K562 (cell line): Measurements from ENCODE around the gene TESMIN. TPM values are rescaled to one million over a fixed set of nuclear protein-coding genes. Genes with fewer than 3 reads are reported as not detected.

Source experiments
- ATF3 ChIP-seq, 2 experiments: fragments of 450-650 bp in 1 of 2; sonication (generic) in 1 of 2; formaldehyde crosslinking in 1 of 2; IDR thresholded peaks in 1 of 2; conservative IDR thresholded peaks in 1 of 2; 2 replicates each; pipeline versions ENCODE4 v1.6.1 to v1.8.1; 2016 to 2023; ENCODE audit warnings: mild to moderate bottlenecking in 2 of 2, moderate library complexity in 2 of 2, inconsistent platforms in 1 of 2, missing genetic modification reagents in 1 of 2
- CBFA2T2 ChIP-seq: fragments of 450-650 bp; conservative IDR thresholded peaks from 2 replicates; pipeline ENCODE4 v1.6.1; 2017; ENCODE audit warnings: mild to moderate bottlenecking
- CBX1 ChIP-seq: sonication (generic); IDR thresholded peaks from 2 replicates; pipeline ENCODE4 v1.6.1; 2016; ENCODE audit warnings: antibody characterized with exemption, low read depth, mild to moderate bottlenecking
- CHD4 ChIP-seq: fragments of 200-600 bp; sonication (generic); IDR thresholded peaks from 3 replicates; pipeline ENCODE4 v1.6.1; 2012; ENCODE audit warnings: low read depth, mild to moderate bottlenecking, mixed read lengths, low read length, inconsistent platforms; ENCODE audit not compliant: insufficient read depth, insufficient replicate concordance, poor library complexity, severe bottlenecking
- GTF2E2 ChIP-seq: fragments of 200-800 bp; sonication (Bioruptor generic); IDR thresholded peaks from 2 replicates; pipeline ENCODE4 v1.6.1; 2016; ENCODE audit warnings: missing genetic modification characterization, missing compliant biosample characterization
- HDAC3 ChIP-seq: fragments of 450-650 bp; IDR thresholded peaks from 2 replicates; pipeline ENCODE4 v1.6.1; 2018; ENCODE audit warnings: borderline replicate concordance, mild to moderate bottlenecking, moderate library complexity; ENCODE audit not compliant: partially characterized antibody
- HNRNPL ChIP-seq: fragments of 200-400 bp; formaldehyde crosslinking; IDR thresholded peaks from 2 replicates; pipeline ENCODE4 v1.6.1; 2017; ENCODE audit warnings: low read depth, mild to moderate bottlenecking, low read length
- IFI16 ChIP-seq: fragments of 250-450 bp; sonication (Bioruptor Pico); IDR thresholded peaks from 2 replicates; pipeline ENCODE4 v2.1.2; 2022; ENCODE audit warnings: mild to moderate bottlenecking, inconsistent platforms
- MCM7 ChIP-seq, 2 experiments: fragments of 450-650 bp; IDR thresholded peaks; 2 replicates each; pipeline ENCODE4 v1.6.1; 2016 to 2018
- MEF2A ChIP-seq: IDR thresholded peaks from 2 replicates; pipeline ENCODE4 v1.6.1; 2011; ENCODE audit warnings: low read depth, mild to moderate bottlenecking, low read length, moderate library complexity; ENCODE audit not compliant: control insufficient read depth
- MEF2D ChIP-seq: conservative IDR thresholded peaks from 2 replicates; pipeline ENCODE4 v1.6.1; 2016; ENCODE audit warnings: low read depth, missing genetic modification characterization, missing compliant biosample characterization
- MTF1 ChIP-seq: fragments of 250-450 bp; sonication (Bioruptor Pico); IDR thresholded peaks from 2 replicates; pipeline ENCODE4 v1.9.0; 2021; ENCODE audit warnings: moderate library complexity, mild to moderate bottlenecking, inconsistent platforms, borderline replicate concordance
- PRPF4 ChIP-seq: fragments of 200-400 bp; formaldehyde crosslinking; IDR thresholded peaks from one replicate; pipeline ENCODE4 v1.6.1; 2017; ENCODE audit warnings: low read length, low read depth, mild to moderate bottlenecking; ENCODE audit not compliant: insufficient read depth, poor library complexity, severe bottlenecking
- RAD51 ChIP-seq: fragments of 450-650 bp; IDR thresholded peaks from 2 replicates; pipeline ENCODE4 v1.7.1; 2016; ENCODE audit warnings: low read depth, mild to moderate bottlenecking, borderline replicate concordance
- SMARCA4 ChIP-seq: fragments of 450-650 bp; IDR thresholded peaks from 2 replicates; pipeline ENCODE4 v1.6.1; 2016
- SMARCC2 ChIP-seq: fragments of 450-650 bp; IDR thresholded peaks from 2 replicates; pipeline ENCODE4 v1.6.1; 2017; ENCODE audit warnings: antibody characterized with exemption, moderate library complexity, mild to moderate bottlenecking, low read depth
- SNRNP70 ChIP-seq: fragments of 200-400 bp; formaldehyde crosslinking; optimal IDR thresholded peaks from 2 replicates; pipeline ENCODE3; 2017; ENCODE audit warnings: low read depth, low read length
- SRSF1 ChIP-seq: fragments of 200-400 bp; formaldehyde crosslinking; IDR thresholded peaks from 2 replicates; pipeline ENCODE4 v1.6.1; 2017; ENCODE audit warnings: mild to moderate bottlenecking, low read depth, low read length, moderate library complexity
- TBP ChIP-seq: optimal IDR thresholded peaks from 2 replicates; pipeline ENCODE3; 2011; ENCODE audit warnings: low read depth, low read length, improper control_type of control experiment
- TCF3 ChIP-seq: sonication (generic); formaldehyde crosslinking; IDR thresholded peaks from 2 replicates; pipeline ENCODE4 v1.4.0; 2020; ENCODE audit warnings: mild to moderate bottlenecking, missing genetic modification reagents
- TGIF2 ChIP-seq: sonication (generic); formaldehyde crosslinking; IDR thresholded peaks from 2 replicates; pipeline ENCODE4 v1.8.1; 2022; ENCODE audit warnings: mild to moderate bottlenecking, missing genetic modification reagents, moderate library complexity
- TRIM28 ChIP-seq: fragments of 450-650 bp; IDR thresholded peaks from 2 replicates; pipeline ENCODE4 v1.6.1; 2017
- ZMIZ1 ChIP-seq, 2 experiments: fragments of 150-350 bp in 1 of 2; IDR thresholded peaks; 2 replicates each; pipeline ENCODE4 v1.6.1; 2012 to 2016; ENCODE audit warnings: low read depth in 2 of 2, low read length in 2 of 2, mild to moderate bottlenecking in 1 of 2, moderate library complexity in 1 of 2
- ZNF12 ChIP-seq: sonication (generic); formaldehyde crosslinking; IDR thresholded peaks from 2 replicates; pipeline ENCODE4 v1.4.0; 2020; ENCODE audit warnings: mild to moderate bottlenecking, missing genetic modification reagents
- ZNF174 ChIP-seq: fragments of 250-450 bp; sonication (Bioruptor Pico); IDR thresholded peaks from 2 replicates; pipeline ENCODE4 v1.4.0; 2020; ENCODE audit warnings: mild to moderate bottlenecking
- ZNF217 ChIP-seq: sonication (generic); formaldehyde crosslinking; IDR thresholded peaks from 2 replicates; pipeline ENCODE4 v1.8.0; 2022; ENCODE audit warnings: mild to moderate bottlenecking, missing genetic modification reagents
- ZNF253 ChIP-seq: fragments of 250-450 bp; sonication (Bioruptor Pico); conservative IDR thresholded peaks from 2 replicates; pipeline ENCODE4 v1.6.1; 2021; ENCODE audit warnings: mild to moderate bottlenecking
- ZNF445 ChIP-seq: fragments of 250-450 bp; sonication (Bioruptor Pico); IDR thresholded peaks from 2 replicates; pipeline ENCODE4 v1.4.0; 2020; ENCODE audit warnings: low read depth, mild to moderate bottlenecking, moderate library complexity
- polyA plus RNA-seq, 8 experiments: library from polyadenylated mRNA; depleted of rRNA in 4 of 8; stranded (reverse) in 5 of 8; unstranded in 3 of 8; fragments of >200 nt; fragmentation: Nextera tagmentation in 2 of 8; fragmentation: Illumina TruSeq in 1 of 8; extraction: Ambion mirVana in 2 of 8; extraction: Trizol in 1 of 8; gene quantifications; 2 replicates each; pipeline versions ENCODE4 v1.2.1 to v1.2.3, GENCODE V29; 2011 to 2014; ENCODE audit warnings: inconsistent platforms in 1 of 8, missing spikeins in 1 of 8
- total RNA-seq, 7 experiments: library from RNA; depleted of rRNA in 6 of 7; stranded (reverse); fragments of >200 nt in 6 of 7; fragmentation: Illumina TruSeq in 2 of 7; extraction: Trizol in 2 of 7; gene quantifications; 2 replicates each; pipeline versions ENCODE4 v1.2.1 to v1.2.3, GENCODE V29; 2011 to 2021; ENCODE audit warnings: low replicate concordance in 1 of 7

Gene TESMIN
- total and polyA plus RNA-seq, 9 of the 15 experiments (the other 6 are each of a cell fraction or from before 2014, with no cell fraction given) = 8.9 to 50.5 (median 15.0) TPM

- TF ChIP-seq RAD51 = peak; percentile 93
- TF ChIP-seq SNRNP70 = no peak
- no peak for TF ChIP-seq SRSF1
- no peak for TF ChIP-seq MEF2D (tag)
- TF ChIP-seq HDAC3 = no peak
- TF ChIP-seq HNRNPL = no peak
- no peak for TF ChIP-seq ZNF445 (CRISPR knock-in tag)
- 0 out of 2 replicates have a peak, but pooled peaks have one; percentile 5 for TF ChIP-seq TCF3 (CRISPR knock-in tag)
- TF ChIP-seq ZNF174 (CRISPR knock-in tag) = no peak
- TF ChIP-seq ZNF217 (CRISPR knock-in tag) = no peak
- no peak for TF ChIP-seq MTF1 (CRISPR knock-in tag)
- no peak for TF ChIP-seq IFI16 (CRISPR knock-in tag)
- no peak for TF ChIP-seq TRIM28
- TF ChIP-seq MEF2A = no peak
- no peak for TF ChIP-seq ZNF12 (CRISPR knock-in tag)
- no peak for TF ChIP-seq CBX1
- peak; percentile 22 for TF ChIP-seq TBP
- no peak for TF ChIP-seq GTF2E2 (tag)
- TF ChIP-seq ZNF253 (CRISPR knock-in tag) = no peak
- no peak for TF ChIP-seq CHD4
- no peak for TF ChIP-seq MCM7 (IDR thresholded peaks at IDR 0.05)
- no peak for TF ChIP-seq SMARCA4
- TF ChIP-seq TGIF2 (CRISPR knock-in tag) = no peak
- no peak for TF ChIP-seq SMARCC2
- no peak for TF ChIP-seq PRPF4
- TF ChIP-seq ATF3 (IDR thresholded peaks at IDR 0.05) = no peak
- no peak for TF ChIP-seq ATF3 (CRISPR knock-in tag; conservative IDR thresholded peaks at IDR 0.05)
- TF ChIP-seq ZMIZ1 (IDR thresholded peaks at IDR 0.05; ENCODE audit: low read depth in 2 of 2, low read length in 2 of 2) = no peak
- peak; percentile 32; the same call in 1 of the 2 replicates for TF ChIP-seq CBFA2T2
These were observed 29.5 kb upstream of the TESMIN start (continued) for GRCh38 chr11:68780829-68781228.
